Activated gamma-delta T cell treated with anti-CD3 and anti-CD28 coated beads, Interleukin-2, amount 50 U/mL, for 16 hours (primary cell): ENCODE data around the gene EREG.

ENCODE experiments used
- DNase-seq: peaks from one replicate; pipeline ENCODE4 v3.0.0-alpha.2; 2020; ENCODE audit warnings: low read depth

The EREG gene

DNA sequence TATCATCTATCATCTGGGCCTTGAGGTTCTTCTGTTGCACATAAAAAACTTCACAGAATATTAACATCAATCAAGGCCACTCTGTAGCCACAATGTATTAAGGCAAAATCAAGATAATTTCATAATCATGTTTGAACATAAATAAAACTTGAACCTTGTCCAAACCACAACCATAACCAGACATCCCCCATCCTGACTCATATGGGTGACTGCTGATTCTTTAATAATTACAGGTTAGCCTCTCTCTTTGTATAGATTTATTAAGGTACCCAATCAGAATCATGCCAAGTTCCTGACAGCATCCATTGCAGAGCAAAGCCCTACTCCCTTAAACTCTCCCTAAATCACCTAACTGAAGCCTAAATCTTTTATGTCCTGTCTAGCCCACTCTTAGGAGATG is 63.3 kb downstream of the EREG start:
- no peak for DNase-seq

DNA sequence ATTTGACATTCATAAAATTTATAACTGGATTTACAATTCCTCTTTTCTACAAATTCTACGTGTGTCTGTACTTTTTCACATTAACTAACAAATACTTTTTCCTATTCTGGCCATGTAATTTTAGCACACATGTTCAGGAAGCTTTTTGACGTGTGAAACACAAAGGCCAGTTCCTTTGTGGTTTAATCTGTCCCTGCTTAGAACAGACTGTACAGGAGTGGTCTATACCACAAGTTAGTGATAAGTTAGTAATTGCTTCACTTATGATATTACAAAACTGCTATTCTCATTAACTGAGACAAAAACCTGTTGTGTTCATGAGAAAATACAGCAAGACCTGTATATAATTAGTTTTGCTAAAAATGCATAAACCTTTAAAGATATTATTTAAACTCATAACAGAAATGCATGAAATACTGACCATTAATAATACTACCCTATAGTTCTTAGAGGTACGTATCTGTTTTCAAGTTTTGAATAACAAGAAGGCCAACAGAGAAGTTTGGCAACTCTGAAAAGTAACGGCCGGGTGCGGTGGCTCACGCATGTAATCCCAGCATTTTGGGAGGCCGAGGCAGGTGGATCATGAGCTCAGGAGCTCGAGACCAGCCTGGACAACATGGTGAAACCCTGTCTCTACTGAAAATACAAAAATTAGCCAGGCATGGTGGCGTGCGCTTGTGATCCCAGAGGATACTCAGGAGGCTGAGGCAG is 66.3 kb downstream of the EREG start:
- no peak for DNase-seq

- no peak for DNase-seq
Observed at GRCh38 chr4:74433043-74433442, 68.1 kb downstream of the EREG start.

DNA sequence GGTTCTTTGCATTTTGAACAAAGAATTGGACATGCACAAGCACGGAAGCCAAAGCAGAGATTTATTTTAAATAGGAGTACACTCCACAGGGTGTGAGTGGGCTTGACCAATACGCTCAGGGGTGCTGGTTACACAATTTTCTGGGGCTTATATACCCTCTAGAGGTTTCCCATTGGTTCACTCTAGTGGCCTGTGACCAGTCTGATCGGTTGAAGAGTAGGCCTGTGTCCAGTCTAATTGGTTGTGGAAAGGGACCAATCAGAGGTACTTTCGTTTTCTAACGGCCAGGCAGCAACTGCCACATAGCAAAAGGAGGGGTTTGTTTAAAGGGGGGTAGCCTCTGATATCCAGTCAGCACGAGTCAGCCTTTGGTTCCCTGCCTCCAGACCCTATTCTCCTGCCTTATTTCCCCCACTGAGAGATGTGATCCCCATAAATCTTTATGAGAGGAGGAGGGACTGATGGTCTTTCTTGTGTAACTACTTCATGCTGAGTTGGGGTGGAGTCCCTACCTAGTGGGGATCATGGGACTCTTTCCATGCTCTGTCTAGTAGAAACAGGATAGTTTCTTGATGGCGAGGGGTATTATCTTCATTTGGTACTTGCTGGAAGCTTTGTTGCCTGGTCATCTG is 68.7 kb downstream of the EREG start:
- DNase-seq, result no peak

DNA sequence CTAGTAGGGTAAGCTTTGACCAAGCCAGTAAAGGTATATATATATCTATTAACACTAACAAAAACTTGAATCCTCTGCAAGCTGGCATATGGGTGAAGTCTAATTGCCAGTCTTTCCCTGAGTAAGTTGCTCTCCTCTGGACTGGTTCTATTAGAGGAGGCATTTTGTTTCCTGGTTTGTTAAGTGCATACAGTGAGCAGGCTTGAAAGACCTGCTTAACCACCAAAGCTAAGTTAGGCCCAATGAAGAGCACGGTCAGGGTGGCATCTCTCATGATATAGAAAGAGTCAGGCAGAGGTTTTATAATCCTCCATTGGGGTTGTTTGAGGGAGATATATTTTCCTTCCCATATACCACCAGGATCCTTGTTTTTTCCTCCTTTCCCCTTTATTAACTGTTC is 70.4 kb downstream of the EREG start:
- no peak for DNase-seq

DNA sequence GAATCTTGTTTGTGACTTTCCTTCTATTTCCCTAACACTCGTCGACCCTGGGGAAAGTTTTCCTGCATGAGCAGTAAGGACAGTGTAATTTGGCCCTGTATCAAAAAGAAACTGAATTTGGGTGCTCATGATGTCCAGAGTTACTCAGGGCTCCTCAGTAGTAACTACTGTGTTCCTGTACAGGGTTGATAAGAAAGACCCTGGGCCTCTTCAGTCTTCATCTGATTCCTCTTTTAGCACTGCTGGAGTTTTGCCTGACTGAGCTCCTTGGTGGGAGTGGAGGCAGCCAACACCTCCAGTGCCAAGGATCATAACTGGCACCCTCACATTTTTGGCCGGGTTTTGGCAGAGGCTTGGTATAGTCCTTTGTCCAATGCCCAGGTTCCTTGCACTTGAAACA is 72.9 kb downstream of the EREG start:
- no peak for DNase-seq
